Globus pallidus (tissue), 1 donor: ENCODE results near the gene HPX.
"Not testable (repeated sequence)": the region's sequence is repeated elsewhere in the genome, so short reads cannot be mapped to it uniquely, and the experiment has no call there.

Source experiments
- DNase-seq: peaks from one replicate; pipeline ENCODE4 v3.0.0-alpha.2; 2015; ENCODE audit warnings: low spot score

Gene HPX

GRCh38 chr11:6414874-6415328, 25.9 kb downstream of the HPX start:
- DNase-seq, result no peak

- DNase-seq, result no peak
Observed at GRCh38 chr11:6413791-6414201, 27.0 kb downstream of the HPX start.

- DNase-seq, result peak; percentile 94
Observed at GRCh38 chr11:6411594-6412031, 29.2 kb downstream of the HPX start.

- peak; percentile 83 for DNase-seq
Observed at GRCh38 chr11:6410695-6411430, 29.9 kb downstream of the HPX start.

GRCh38 chr11:6406370-6406769, 34.4 kb downstream of the HPX start:
- DNase-seq, result no peak

- no peak for DNase-seq
Observed at GRCh38 chr11:6405846-6406245, 34.9 kb downstream of the HPX start.

GRCh38 chr11:6405052-6405667, 35.6 kb downstream of the HPX start:
- DNase-seq, result peak; percentile 70

- DNase-seq, result peak; percentile 77
Observed at GRCh38 chr11:6404342-6405051, 36.3 kb downstream of the HPX start.

- no peak for DNase-seq
Observed at GRCh38 chr11:6403539-6403938, 37.2 kb downstream of the HPX start.

- DNase-seq, result no peak
Observed at GRCh38 chr11:6402561-6402981, 38.2 kb downstream of the HPX start.

- no peak for DNase-seq
Observed at GRCh38 chr11:6402061-6402470, 38.7 kb downstream of the HPX start.

GRCh38 chr11:6401464-6401863, 39.3 kb downstream of the HPX start:
- no peak for DNase-seq

GRCh38 chr11:6400431-6401345, 40.1 kb downstream of the HPX start:
- peak; percentile 71 for DNase-seq

GRCh38 chr11:6397636-6398035, 43.2 kb downstream of the HPX start:
- DNase-seq, result no peak

GRCh38 chr11:6397156-6397555, 43.6 kb downstream of the HPX start:
- no peak for DNase-seq

- DNase-seq, result no peak
Observed at GRCh38 chr11:6395470-6396060, 45.2 kb downstream of the HPX start.

GRCh38 chr11:6393989-6394670, 46.7 kb downstream of the HPX start:
- no peak for DNase-seq

GRCh38 chr11:6392251-6392650, 48.5 kb downstream of the HPX start:
- DNase-seq, result not testable (repeated sequence)

- no peak for DNase-seq
Observed at GRCh38 chr11:6391537-6392134, 49.2 kb downstream of the HPX start.

GRCh38 chr11:6390718-6391469, 49.9 kb downstream of the HPX start:
- DNase-seq, result no peak
